ENCODE data around the gene HOXD12. TPM values are rescaled to one million over a fixed set of nuclear protein-coding genes. Genes with fewer than 3 reads are reported as not detected.

HOXD12 gene
- total RNA-seq, 1 experiment from 2014 or later, result 0.27 TPM

DNA sequence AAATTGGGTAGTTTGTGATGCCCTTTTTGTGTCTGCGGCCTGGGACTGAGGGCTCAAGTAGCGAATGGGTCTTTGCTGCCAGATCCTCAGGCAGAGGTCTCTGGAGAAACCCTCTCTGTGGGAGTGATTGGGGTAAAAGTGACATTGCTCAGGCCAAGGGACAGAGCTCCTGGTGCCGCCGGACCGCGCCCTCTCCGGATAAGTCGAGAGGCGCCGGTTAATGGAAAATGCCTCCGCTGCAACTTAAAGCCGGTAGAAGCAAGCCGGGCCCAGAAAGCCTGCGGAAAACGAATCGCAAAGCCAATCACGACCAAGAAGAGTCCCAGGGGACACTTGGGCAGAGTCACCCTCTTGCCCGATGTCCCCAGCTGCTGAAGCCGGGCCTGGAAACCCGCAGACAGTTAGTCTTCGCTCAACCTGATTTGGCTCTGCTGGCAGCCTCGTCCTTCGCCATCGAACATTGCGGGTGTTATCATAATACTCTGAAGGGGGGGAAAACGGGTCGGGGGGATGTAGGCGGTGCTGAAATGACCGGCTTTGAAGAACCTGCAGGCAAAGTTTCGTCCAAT lies 352 bp upstream of the HOXD12 start:
- Histone ChIP-seq H3K4me1 (ENCODE audit: control insufficient read depth in 1 of 2, insufficient read depth in 2 of 2, low read length in 2 of 2) (peaks cover 5 to 18% of the 10 kb centered on the region in 2 experiments; a peak in 3 of 4 replicates), H3K27ac (ENCODE audit: low read depth, low read length) (no peak overlapping the region), H3K36me3 (ENCODE audit: control insufficient read depth in 1 of 2, insufficient read depth in 2 of 2, low read length in 2 of 2) (no peaks in the 10 kb centered on the region), H3K27me3 (ENCODE audit: insufficient read depth, low read length) (no peaks in the 10 kb centered on the region), H3K4me2 (ENCODE audit: low read length) (no peak overlapping the region), H3K9me3 (ENCODE audit: control insufficient read depth in 1 of 2, insufficient read depth in 1 of 2, low read depth in 1 of 2, low read length in 2 of 2) (no peaks in the 10 kb centered on the region), H3K79me2 (ENCODE audit: insufficient read depth, low read length) (no peaks in the 10 kb centered on the region), H3K9ac (ENCODE audit: low read length) (no peak overlapping the region), H3K4me3 (replicated peaks in 1 of 2; ENCODE audit: low read depth in 1 of 2, low read length in 2 of 2) (no peak overlapping the region), H2AFZ (ENCODE audit: low read depth, low read length, poor library complexity, severe bottlenecking) (no peak overlapping the region), H3K9me2 (ENCODE audit: insufficient read depth) (no peaks in the 10 kb centered on the region), H4K20me1 (ENCODE audit: insufficient read depth) (no peaks in the 10 kb centered on the region)
- DNase-seq (ENCODE audit: low read depth, low spot score) (no peak), ATAC-seq (no peak)
- POLR2A ChIA-PET, result no interaction called here
- BruUV-seq (replicated peaks), result no TSS peak
- intact Hi-C loops (cut with micrococcal nuclease), result loop anchor here (5.0 kb wide), 1 partner anchor 1327 kb away; no protein-coding TSS in a partner anchor
- CTCF ChIA-PET, result no interaction called here
- TF ChIP-seq TCF7L2 (IDR thresholded peaks at IDR 0.05; ENCODE audit: borderline replicate concordance, extremely low read depth, insufficient read depth, insufficient read length) (no peak), ELF1 (IDR thresholded peaks at IDR 0.05; ENCODE audit: borderline replicate concordance, low read depth) (no peak), POLR2AphosphoS5 (IDR thresholded peaks at IDR 0.05; ENCODE audit: low read depth, low read length) (no peak)
- TF ChIP-seq, protein P1, sequence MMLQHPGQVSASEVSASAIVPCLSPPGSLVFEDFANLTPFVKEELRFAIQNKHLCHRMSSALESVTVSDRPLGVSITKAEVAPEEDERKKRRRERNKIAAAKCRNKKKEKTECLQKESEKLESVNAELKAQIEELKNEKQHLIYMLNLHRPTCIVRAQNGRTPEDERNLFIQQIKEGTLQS (IDR thresholded peaks at IDR 0.05), result no peak
- TF ChIP-seq, protein P2, sequence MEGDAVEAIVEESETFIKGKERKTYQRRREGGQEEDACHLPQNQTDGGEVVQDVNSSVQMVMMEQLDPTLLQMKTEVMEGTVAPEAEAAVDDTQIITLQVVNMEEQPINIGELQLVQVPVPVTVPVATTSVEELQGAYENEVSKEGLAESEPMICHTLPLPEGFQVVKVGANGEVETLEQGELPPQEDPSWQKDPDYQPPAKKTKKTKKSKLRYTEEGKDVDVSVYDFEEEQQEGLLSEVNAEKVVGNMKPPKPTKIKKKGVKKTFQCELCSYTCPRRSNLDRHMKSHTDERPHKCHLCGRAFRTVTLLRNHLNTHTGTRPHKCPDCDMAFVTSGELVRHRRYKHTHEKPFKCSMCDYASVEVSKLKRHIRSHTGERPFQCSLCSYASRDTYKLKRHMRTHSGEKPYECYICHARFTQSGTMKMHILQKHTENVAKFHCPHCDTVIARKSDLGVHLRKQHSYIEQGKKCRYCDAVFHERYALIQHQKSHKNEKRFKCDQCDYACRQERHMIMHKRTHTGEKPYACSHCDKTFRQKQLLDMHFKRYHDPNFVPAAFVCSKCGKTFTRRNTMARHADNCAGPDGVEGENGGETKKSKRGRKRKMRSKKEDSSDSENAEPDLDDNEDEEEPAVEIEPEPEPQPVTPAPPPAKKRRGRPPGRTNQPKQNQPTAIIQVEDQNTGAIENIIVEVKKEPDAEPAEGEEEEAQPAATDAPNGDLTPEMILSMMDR (IDR thresholded peaks at IDR 0.05 in 2 of 3, conservative IDR thresholded peaks at IDR 0.05 in 1 of 3; ENCODE audit: borderline replicate concordance in 1 of 3, insufficient read depth in 1 of 3, low read depth in 2 of 3, low read length in 2 of 3), result no peak
- RAD21 ChIA-PET (ENCODE audit: low non-redundant PET in 1 of 2, low total read pairs in 2 of 2, uncharacterized antibody in 2 of 2, unreplicated experiment in 2 of 2), result interaction anchor here in 1 of 2 experiments (0.7 kb wide), 1 partner anchor 732 kb away, joined by 3 read pairs; no protein-coding TSS in a partner anchor

All from HCT116 (cell line).